HCT116 (cell line): ENCODE measurements around the gene DAAM1. TPM values are rescaled to one million over a fixed set of nuclear protein-coding genes. Genes with fewer than 3 reads are reported as not detected.

Experiments
- ATAC-seq: fragments of 200-7000 bp; cut with Tn5 transposase; 2 replicates; pipeline ENCODE4 v1.9.1; 2020; ENCODE audit warnings: mild to moderate bottlenecking, moderate library complexity
- BruUV-seq: library from RNA; stranded (reverse); fragments of 400-500 nt; replicated peaks from 2 replicates; lab custom pipeline; 2021; lab: Mats Ljungman, UMichigan
- CTCF ChIA-PET: fragments of 300-600 bp; sonication (Branson Sonifier 250); formaldehyde crosslinking; loops from one replicate; lab custom pipeline; 2021; ENCODE audit warnings: antibody characterized with exemption; lab: Charles Lee
- POLR2A ChIA-PET: fragments of 300-600, 350-600 bp; sonication (Branson Sonifier 250); formaldehyde crosslinking; loops from one replicate; lab custom pipeline; 2021; ENCODE audit warnings: antibody characterized with exemption; lab: Charles Lee
- RAD21 ChIA-PET, 2 experiments: fragments of 300-600 bp; sonication (Branson Sonifier 250); formaldehyde crosslinking; loops; one replicate each; lab custom pipeline; 2023; ENCODE audit warnings: low total read pairs in 2 of 2; ENCODE audit not compliant: uncharacterized antibody in 2 of 2, unreplicated experiment in 2 of 2, low non-redundant PET in 1 of 2; lab: Charles Lee
- DNase-seq: peaks from one replicate; pipeline ENCODE4 v3.0.0-alpha.2; 2010; ENCODE audit warnings: low read depth, low spot score
- H2AFZ ChIP-seq: fragments of 200-600 bp; shearing (Covaris generic), sonication (generic); 2 replicates; pipeline ENCODE4 v1.6.1; 2017; ENCODE audit warnings: low read depth, mixed run types, mixed read lengths, antibody characterized with exemption, low read length; ENCODE audit not compliant: poor library complexity, severe bottlenecking
- H3K27ac ChIP-seq: 2 replicates; pipeline ENCODE4 v1.5.1; 2012; ENCODE audit warnings: low read depth, low read length
- H3K27me3 ChIP-seq: fragments of 200-600 bp; sonication (generic); 2 replicates; pipeline ENCODE4 v1.6.1; 2016; ENCODE audit warnings: mixed run types, low read length, mixed read lengths; ENCODE audit not compliant: insufficient read depth
- H3K36me3 ChIP-seq, 2 experiments: fragments of 200-500 bp in 1 of 2; fragments of 200-600 bp in 1 of 2; sonication (Bioruptor generic) in 1 of 2; sonication (generic) in 1 of 2; 2 replicates each; pipeline versions ENCODE4 v1.5.1 to v1.6.1; 2014 to 2016; ENCODE audit warnings: low read length in 2 of 2, inconsistent platforms in 1 of 2, mixed read lengths in 1 of 2, mixed run types in 1 of 2; ENCODE audit not compliant: insufficient read depth in 2 of 2, control insufficient read depth in 1 of 2
- H3K4me1 ChIP-seq, 2 experiments: fragments of 200-600 bp in 1 of 2; sonication (generic) in 1 of 2; 2 replicates each; pipeline versions ENCODE4 v1.5.1 to v1.6.1; 2012 to 2017; ENCODE audit warnings: low read length in 2 of 2, inconsistent platforms in 1 of 2, mild to moderate bottlenecking in 1 of 2, mixed read lengths in 1 of 2, mixed run types in 1 of 2, moderate library complexity in 1 of 2; ENCODE audit not compliant: insufficient read depth in 2 of 2, control insufficient read depth in 1 of 2
- H3K4me2 ChIP-seq: fragments of 200-600 bp; sonication (generic); 2 replicates; pipeline ENCODE4 v1.6.1; 2017; ENCODE audit warnings: mixed run types, low read length, mixed read lengths
- H3K4me3 ChIP-seq, 2 experiments: fragments of 200-600 bp in 1 of 2; sonication (generic) in 1 of 2; replicated peaks in 1 of 2; 2 replicates each; pipeline ENCODE4 v1.5.1; 2011 to 2016; ENCODE audit warnings: low read length in 2 of 2, control low read depth in 1 of 2, low read depth in 1 of 2, mild to moderate bottlenecking in 1 of 2, mixed read lengths in 1 of 2, mixed run types in 1 of 2
- H3K79me2 ChIP-seq: fragments of 200-600 bp; sonication (generic); 2 replicates; pipeline ENCODE4 v1.6.1; 2017; ENCODE audit warnings: mild to moderate bottlenecking, mixed run types, low read length, moderate library complexity, mixed read lengths; ENCODE audit not compliant: insufficient read depth
- H3K9ac ChIP-seq: fragments of 200-600 bp; sonication (generic); 2 replicates; pipeline ENCODE4 v1.6.1; 2016; ENCODE audit warnings: low read length, mixed read lengths
- H3K9me2 ChIP-seq: fragments of 200-600 bp; sonication (generic), shearing (Covaris generic); 2 replicates; pipeline ENCODE4 v1.6.1; 2017; ENCODE audit warnings: mixed run types, mild to moderate bottlenecking, moderate library complexity; ENCODE audit not compliant: insufficient read depth
- H3K9me3 ChIP-seq, 2 experiments: fragments of 200-500 bp in 1 of 2; fragments of 200-600 bp in 1 of 2; sonication (Bioruptor generic) in 1 of 2; sonication (generic) in 1 of 2; 2 replicates each; pipeline ENCODE4 v1.6.1; 2014 to 2017; ENCODE audit warnings: low read length in 2 of 2, mixed read lengths in 2 of 2, inconsistent platforms in 1 of 2, low read depth in 1 of 2, mild to moderate bottlenecking in 1 of 2, mixed run types in 1 of 2, moderate library complexity in 1 of 2; ENCODE audit not compliant: control insufficient read depth in 1 of 2, insufficient read depth in 1 of 2
- H4K20me1 ChIP-seq: fragments of 200-600 bp; sonication (generic), shearing (Covaris generic); 2 replicates; pipeline ENCODE4 v1.6.1; 2017; ENCODE audit warnings: mixed run types, mild to moderate bottlenecking, moderate library complexity; ENCODE audit not compliant: insufficient read depth
- CEBPB ChIP-seq: IDR thresholded peaks from 2 replicates; pipeline ENCODE4 v1.6.1; 2012; ENCODE audit warnings: low read depth
- CTCF ChIP-seq, 3 experiments: fragments of 200-600 bp in 1 of 3; sonication (generic) in 1 of 3; IDR thresholded peaks in 2 of 3; conservative IDR thresholded peaks in 1 of 3; 2 replicates each; pipeline ENCODE4 v1.5.1; 2012 to 2017; ENCODE audit warnings: low read depth in 2 of 3, low read length in 2 of 3, antibody characterized with exemption in 1 of 3, borderline replicate concordance in 1 of 3, control low read depth in 1 of 3, mild to moderate bottlenecking in 1 of 3, mixed read lengths in 1 of 3, mixed run types in 1 of 3, moderate library complexity in 1 of 3; ENCODE audit not compliant: insufficient read depth in 1 of 3
- FOSL1 ChIP-seq: IDR thresholded peaks from 2 replicates; pipeline ENCODE4 v1.6.1; 2012; ENCODE audit warnings: low read depth
- POLR2AphosphoS5 ChIP-seq: IDR thresholded peaks from 2 replicates; pipeline ENCODE4 v1.6.1; 2011; ENCODE audit warnings: mild to moderate bottlenecking, low read depth, low read length, moderate library complexity
- TCF7L2 ChIP-seq: IDR thresholded peaks from 2 replicates; pipeline ENCODE4 v1.7.0; 2011; ENCODE audit warnings: borderline replicate concordance, inconsistent platforms; ENCODE audit not compliant: insufficient read depth, insufficient read length; ENCODE audit errors: extremely low read depth
- YY1 ChIP-seq: IDR thresholded peaks from 2 replicates; pipeline ENCODE4 v1.6.1; 2011; ENCODE audit warnings: low read length, low read depth, moderate library complexity, mild to moderate bottlenecking; ENCODE audit not compliant: insufficient replicate concordance; ENCODE audit errors: extremely low read depth
- intact Hi-C: fragments of 100-400 bp; cut with micrococcal nuclease; formaldehyde crosslinking; loops from 2 replicates; pipeline ENCODE4 v1.10.0; 2022
- total RNA-seq: library from RNA; stranded (reverse); gene quantifications from one replicate; pipeline ENCODE4 v1.2.1, GENCODE V29; 2021; ENCODE audit not compliant: unreplicated experiment
- TF ChIP-seq, protein P1 (sequence below): IDR thresholded peaks from 2 replicates; pipeline ENCODE4 v1.6.1; 2012

The DAAM1 gene
- total RNA-seq, 1 experiment from 2014 or later = 10.7 TPM

- Histone ChIP-seq H3K27me3 (no peaks in the 10 kb centered on the region), H3K36me3 (no peaks in the 10 kb centered on the region), H3K4me2 (no peak overlapping the region), H3K9me3 (no peaks in the 10 kb centered on the region), H3K79me2 (no peaks in the 10 kb centered on the region), H3K9me2 (no peaks in the 10 kb centered on the region)
- CTCF ChIA-PET = no interaction called here
- ATAC-seq = no peak
- RAD21 ChIA-PET = no interaction called here
- no peak for DNase-seq
- intact Hi-C loops = no loop called here
- TF ChIP-seq FOSL1 (0 out of 2 replicates have a peak, but pooled peaks have one; percentile 18), CTCF (IDR thresholded peaks at IDR 0.05 in 2 of 3, conservative IDR thresholded peaks at IDR 0.05 in 1 of 3; ENCODE audit: borderline replicate concordance in 1 of 3, insufficient read depth in 1 of 3, low read depth in 2 of 3, low read length in 2 of 3) (no peak)
- TF ChIP-seq, all 23 proteins: peak for 1
- no TSS peak for BruUV-seq
- POLR2A ChIA-PET = no interaction called here
- Histone ChIP-seq H3K4me1 (peaks cover 25 to 30% of the 10 kb centered on the region in 2 experiments), H3K9ac (no peak overlapping the region), H3K4me3 (no peak overlapping the region), H4K20me1 (no peaks in the 10 kb centered on the region), H2AFZ (no peak overlapping the region), H3K27ac (no peak overlapping the region)
Measured at GRCh38 chr14:59346329-59346728, 157.9 kb downstream of the DAAM1 start.

GRCh38 chr14:59346796-59347510 is 158.5 kb downstream of the DAAM1 start:
- no peak for DNase-seq
- Histone ChIP-seq H3K36me3 (no peaks in the 10 kb centered on the region), H4K20me1 (no peaks in the 10 kb centered on the region), H3K4me1 (peaks cover 22 to 24% of the 10 kb centered on the region in 2 experiments), H3K27me3 (no peaks in the 10 kb centered on the region), H3K4me2 (no peak overlapping the region), H3K4me3 (no peak overlapping the region), H3K27ac (no peak overlapping the region), H2AFZ (no peak overlapping the region), H3K9ac (no peak overlapping the region), H3K9me2 (no peaks in the 10 kb centered on the region), H3K9me3 (no peaks in the 10 kb centered on the region), H3K79me2 (no peaks in the 10 kb centered on the region)
- CTCF ChIA-PET = no interaction called here
- POLR2A ChIA-PET = no interaction called here
- no peak for ATAC-seq
- RAD21 ChIA-PET = no interaction called here
- intact Hi-C loops = no loop called here
- TF ChIP-seq CEBPB (no peak), YY1 (no peak), TCF7L2 (no peak), POLR2AphosphoS5 (no peak)
- TF ChIP-seq, protein P1, sequence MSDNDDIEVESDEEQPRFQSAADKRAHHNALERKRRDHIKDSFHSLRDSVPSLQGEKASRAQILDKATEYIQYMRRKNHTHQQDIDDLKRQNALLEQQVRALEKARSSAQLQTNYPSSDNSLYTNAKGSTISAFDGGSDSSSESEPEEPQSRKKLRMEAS = no peak
- no TSS peak for BruUV-seq
